COLO668 (cell line): Measurements from ENCODE around the gene COP1.

ENCODE experiments used
- DNase-seq: peaks from one replicate; lab custom pipeline; 2025; ENCODE audit not compliant: unreplicated experiment; lab: John Stamatoyannopoulos, UW

The COP1 gene

GRCh38 chr1:175976865-175977642 lies 230.0 kb downstream of the COP1 start:
- DNase-seq, result no peak

GRCh38 chr1:175969231-175969630 lies 237.9 kb downstream of the COP1 start:
- no peak for DNase-seq

- no peak for DNase-seq
Observed at GRCh38 chr1:175968486-175969172, 238.5 kb downstream of the COP1 start.

- no peak for DNase-seq
Observed at GRCh38 chr1:175963740-175964139, 243.3 kb downstream of the COP1 start.

- DNase-seq, result no peak
Observed at GRCh38 chr1:175960169-175960568, 246.9 kb downstream of the COP1 start.

GRCh38 chr1:175951627-175952026 lies 255.5 kb downstream of the COP1 start:
- no peak for DNase-seq

GRCh38 chr1:175947771-175948170 lies 259.3 kb downstream of the COP1 start:
- DNase-seq, result no peak

- DNase-seq, result no peak
Observed at GRCh38 chr1:175944591-175944990, 262.5 kb downstream of the COP1 start.

GRCh38 chr1:175941164-175941563 lies 265.9 kb downstream of the COP1 start:
- no peak for DNase-seq

- no peak for DNase-seq
Observed at GRCh38 chr1:175936736-175937135, 270.4 kb downstream of the COP1 start.

GRCh38 chr1:175935566-175936115 lies 271.4 kb downstream of the COP1 start:
- no peak for DNase-seq

GRCh38 chr1:175935166-175935565 lies 271.9 kb downstream of the COP1 start:
- no peak for DNase-seq

GRCh38 chr1:175933801-175934200 lies 273.3 kb downstream of the COP1 start:
- DNase-seq, result no peak

GRCh38 chr1:175927944-175928343 lies 279.1 kb downstream of the COP1 start:
- no peak for DNase-seq

- DNase-seq, result no peak
Observed at GRCh38 chr1:175922254-175922881, 284.7 kb downstream of the COP1 start.

GRCh38 chr1:175920381-175920780 lies 286.7 kb downstream of the COP1 start:
- no peak for DNase-seq

GRCh38 chr1:175919001-175919400 lies 288.1 kb downstream of the COP1 start:
- DNase-seq, result no peak

GRCh38 chr1:175918364-175918801 lies 288.7 kb downstream of the COP1 start:
- no peak for DNase-seq

- DNase-seq, result no peak
Observed at GRCh38 chr1:175914115-175914514, 293.0 kb downstream of the COP1 start.

- DNase-seq, result no peak
Observed at GRCh38 chr1:175911138-175911537, 295.9 kb downstream of the COP1 start.

GRCh38 chr1:175906370-175906769 lies 300.7 kb downstream of the COP1 start:
- DNase-seq, result no peak

GRCh38 chr1:175904808-175905207 lies 302.3 kb downstream of the COP1 start:
- DNase-seq, result no peak
